HG02798 (cell line): ENCODE measurements around the gene UBA7.
"Not testable (repeated sequence)": the region's sequence is repeated elsewhere in the genome, so short reads cannot be mapped to it uniquely, and the experiment has no call there.

Experiments
- ATAC-seq: cut with Tn5 transposase; IDR thresholded peaks from one replicate; pipeline ENCODE4 v1.9.1; 2021; ENCODE audit warnings: mild to moderate bottlenecking; ENCODE audit not compliant: unreplicated experiment, poor library complexity

The UBA7 gene

GRCh38 chr3:49813497-49814174 lies at the start of gene UBA7:
Gene UBA7, minus strand, starts transcription at chr3:49813953. Its CDS starts 166 bp downstream, at chr3:49813787.
- peak; percentile 61 for ATAC-seq

GRCh38 chr3:49859576-49860305 lies 46.0 kb upstream of the UBA7 start:
- no peak for ATAC-seq

- ATAC-seq = peak; percentile 97
Measured at GRCh38 chr3:49856181-49857005, 42.6 kb upstream of the UBA7 start, which contains the start of gene TRAIP. Gene TRAIP, minus strand, starts transcription at chr3:49856564. Its CDS starts 111 bp downstream, at chr3:49856453.

GRCh38 chr3:49855662-49856061 lies 41.9 kb upstream of the UBA7 start:
- no peak for ATAC-seq

GRCh38 chr3:49845694-49846093 lies 31.9 kb upstream of the UBA7 start:
- ATAC-seq = no peak

GRCh38 chr3:49844464-49845183 lies 30.9 kb upstream of the UBA7 start:
- ATAC-seq = no peak

GRCh38 chr3:49842843-49843517 lies 29.2 kb upstream of the UBA7 start:
- ATAC-seq = no peak

GRCh38 chr3:49841806-49842205 lies 28.1 kb upstream of the UBA7 start:
- ATAC-seq = no peak

- ATAC-seq = no peak
Measured at GRCh38 chr3:49841126-49841696, 27.5 kb upstream of the UBA7 start.

GRCh38 chr3:49840388-49840787 lies 26.6 kb upstream of the UBA7 start:
- no peak for ATAC-seq

- ATAC-seq = no peak
Measured at GRCh38 chr3:49839193-49839809, 25.5 kb upstream of the UBA7 start.

GRCh38 chr3:49831341-49831740 lies 17.6 kb upstream of the UBA7 start:
- ATAC-seq = no peak

- no peak for ATAC-seq
Measured at GRCh38 chr3:49826016-49826415, 12.3 kb upstream of the UBA7 start.

- ATAC-seq = not testable (repeated sequence)
Measured at GRCh38 chr3:49823131-49823530, 9.4 kb upstream of the UBA7 start.

- no peak for ATAC-seq
Measured at GRCh38 chr3:49812916-49813496, 747 bp downstream of the UBA7 start.

- ATAC-seq = no peak
Measured at GRCh38 chr3:49807431-49808114, 6.2 kb downstream of the UBA7 start.

- ATAC-seq = no peak
Measured at GRCh38 chr3:49806850-49807249, 6.9 kb downstream of the UBA7 start.
